IPS-18c (cell line): Measurements from ENCODE around the gene AOPEP.

Source experiments
- H3K4me3 ChIP-seq: 2 replicates; pipeline ENCODE4 v1.7.0; 2013; ENCODE audit warnings: low read depth, mild to moderate bottlenecking, low read length, moderate library complexity; ENCODE audit not compliant: insufficient read depth
- H3K9me3 ChIP-seq: one replicate; pipeline ENCODE4 v1.6.1; 2013; ENCODE audit warnings: mild to moderate bottlenecking, low read length, moderate library complexity; ENCODE audit not compliant: control insufficient read depth, insufficient read depth

AOPEP gene

DNA sequence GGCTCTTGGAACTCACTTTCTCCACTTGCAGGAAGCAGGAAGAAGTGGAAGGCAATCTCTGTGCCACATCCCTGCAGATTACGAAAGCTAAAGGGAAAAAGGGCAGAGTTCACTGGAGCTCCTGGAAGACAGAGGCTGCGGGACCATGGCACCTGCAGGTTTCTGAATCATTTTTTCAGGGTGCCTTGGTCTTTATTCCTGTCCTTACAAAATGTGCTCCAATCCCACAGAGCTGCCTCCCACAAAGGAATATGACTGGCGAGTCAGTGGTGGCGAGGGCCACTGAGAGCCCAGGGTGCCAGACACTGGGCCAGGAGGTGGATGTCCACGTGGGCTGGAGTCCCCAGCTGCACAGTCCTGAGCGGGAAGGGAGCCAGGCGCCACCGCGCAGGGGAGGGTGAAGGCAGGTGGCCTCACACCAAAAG, 408.0 kb downstream of the AOPEP start:
- H3K9me3 ChIP-seq, result no peaks in the 10 kb centered on the region
- no peak overlapping the region for H3K4me3 ChIP-seq

GRCh38 chr9:95135756-95136155, 409.3 kb downstream of the AOPEP start:
- Histone ChIP-seq H3K4me3 (no peak overlapping the region), H3K9me3 (no peaks in the 10 kb centered on the region)
